B cell (primary cell): ENCODE results near the gene SIRPB2. TPM values are rescaled to one million over a fixed set of nuclear protein-coding genes. Genes with fewer than 3 reads are reported as not detected.

Source experiments
- ATAC-seq: fragments of 200-7000 bp; cut with Tn5 transposase; one replicate; pipeline ENCODE4 v1.10.0; 2021; ENCODE audit warnings: low read depth, mild to moderate bottlenecking, moderate number of reproducible peaks, moderate library complexity
- CTCF ChIA-PET: fragments of 350-600 bp; sonication (Branson Sonifier 250); formaldehyde crosslinking; loops from one replicate; lab custom pipeline; 2021; ENCODE audit warnings: antibody characterized with exemption, inconsistent platforms; lab: Charles Lee
- POLR2A ChIA-PET: fragments of 350-600 bp; sonication (Branson Sonifier 250); formaldehyde crosslinking; loops from one replicate; lab custom pipeline; 2021; ENCODE audit warnings: antibody characterized with exemption; lab: Charles Lee
- DNase-seq: peaks from one replicate; pipeline ENCODE4 v3.0.0; 2013
- H2AFZ ChIP-seq: 2 replicates; pipeline ENCODE4 v1.6.1; 2012; ENCODE audit warnings: mild to moderate bottlenecking, low read depth, low read length; ENCODE audit not compliant: insufficient read depth, poor library complexity, severe bottlenecking
- H3K27ac ChIP-seq, 2 donors: 1 replicate in 1 of 2; 2 replicates in 1 of 2; pipeline ENCODE4 v1.5.1; 2012 to 2013; ENCODE audit warnings: low read length in 2 of 2, mild to moderate bottlenecking in 2 of 2, moderate library complexity in 1 of 2
- H3K27me3 ChIP-seq, 4 experiments: fragments of 200-600 bp in 1 of 4; sonication (generic) in 1 of 4; replicated peaks in 1 of 4; 1 replicate in 2 of 4; 2 replicates in 2 of 4; pipeline versions ENCODE4 v1.6.1 to v1.7.0; 2013 to 2016; ENCODE audit warnings: low read length in 3 of 4, mild to moderate bottlenecking in 2 of 4, mixed read lengths in 1 of 4, moderate library complexity in 1 of 4; ENCODE audit not compliant: insufficient read depth in 4 of 4, control insufficient read depth in 3 of 4; ENCODE audit errors: control extremely low read depth in 1 of 4
- H3K36me3 ChIP-seq, 2 experiments: replicated peaks in 1 of 2; 1 replicate in 1 of 2; 2 replicates in 1 of 2; pipeline versions ENCODE4 v1.6.1 to v1.7.1; 2013; ENCODE audit warnings: low read length in 1 of 2; ENCODE audit not compliant: insufficient read depth in 2 of 2, control insufficient read depth in 1 of 2; ENCODE audit errors: control extremely low read depth in 1 of 2, extremely low read depth in 1 of 2
- H3K4me1 ChIP-seq, 2 donors: fragments of 200-600 bp in 1 of 2; sonication (generic) in 1 of 2; 1 replicate in 1 of 2; 2 replicates in 1 of 2; pipeline versions ENCODE4 v1.5.1 to v1.6.1; 2013 to 2017; ENCODE audit warnings: low read length in 2 of 2; ENCODE audit not compliant: control insufficient read depth in 2 of 2, insufficient read depth in 2 of 2
- H3K4me2 ChIP-seq: replicated peaks from 2 replicates; pipeline ENCODE3; 2012; ENCODE audit warnings: mild to moderate bottlenecking, low read depth, low read length; ENCODE audit not compliant: poor library complexity, severe bottlenecking
- H3K4me3 ChIP-seq, 5 experiments: fragments of 200-600 bp in 1 of 5; sonication (generic) in 1 of 5; 1 replicate in 3 of 5; 2 replicates in 2 of 5; pipeline versions ENCODE4 v1.5.1 to v1.7.0; 2011 to 2016; ENCODE audit warnings: low read length in 4 of 5, mild to moderate bottlenecking in 4 of 5, low read depth in 2 of 5, control low read depth in 1 of 5, moderate library complexity in 1 of 5; ENCODE audit not compliant: insufficient read depth in 1 of 5; ENCODE audit errors: control extremely low read depth in 1 of 5, extremely low read depth in 1 of 5
- H3K79me2 ChIP-seq: fragments of 200-600 bp; sonication (generic); one replicate; pipeline ENCODE4 v1.6.0; 2016; ENCODE audit warnings: low read length; ENCODE audit not compliant: control insufficient read depth, insufficient read depth
- H3K9ac ChIP-seq: fragments of 200-600 bp; sonication (generic); 2 replicates; pipeline ENCODE4 v1.6.1; 2017; ENCODE audit warnings: mild to moderate bottlenecking, low read length, moderate library complexity
- H3K9me3 ChIP-seq, 3 donors: one replicate each; pipeline versions ENCODE4 v1.6.1 to v1.7.1; 2013; ENCODE audit warnings: low read length in 2 of 3; ENCODE audit not compliant: control insufficient read depth in 2 of 3, insufficient read depth in 1 of 3; ENCODE audit errors: control extremely low read depth in 1 of 3
- H4K20me1 ChIP-seq: 2 replicates; pipeline ENCODE4 v1.6.0; 2012; ENCODE audit warnings: mild to moderate bottlenecking, low read length; ENCODE audit not compliant: insufficient read depth, control insufficient read depth, poor library complexity, severe bottlenecking
- H3K27ac Mint-ChIP-seq: one replicate; pipeline ENCODE4 v1.8.0; 2021; ENCODE audit warnings: mixed read lengths
- H3K27me3 Mint-ChIP-seq: one replicate; pipeline ENCODE4 v1.8.0; 2021; ENCODE audit warnings: mixed read lengths
- H3K4me1 Mint-ChIP-seq: one replicate; pipeline ENCODE4 v1.8.0; 2021; ENCODE audit warnings: mixed read lengths
- H3K4me3 Mint-ChIP-seq: one replicate; pipeline ENCODE4 v1.8.0; 2021; ENCODE audit warnings: mixed read lengths
- H3K9me3 Mint-ChIP-seq: one replicate; pipeline ENCODE4 v1.8.0; 2022; ENCODE audit warnings: mixed read lengths; ENCODE audit not compliant: insufficient read depth
- CTCF ChIP-seq: fragments of 200-600 bp; IDR thresholded peaks from one replicate; pipeline ENCODE4 v1.8.0; 2022; ENCODE audit warnings: antibody characterized with exemption, mild to moderate bottlenecking
- EZH2 ChIP-seq: IDR thresholded peaks from 2 replicates; pipeline ENCODE4 v1.6.1; 2012; ENCODE audit warnings: borderline replicate concordance, low read depth, mild to moderate bottlenecking, moderate library complexity, low read length; ENCODE audit not compliant: insufficient read depth, poor library complexity, severe bottlenecking
- WGBS: methylation state at CpG from one replicate; pipeline ENCODE4 v1.1.5; 2013; ENCODE audit warnings: missing lambda C conversion rate; ENCODE audit not compliant: insufficient coverage; 5-methylcytosine and 5-hydroxymethylcytosine counted together
- intact Hi-C: fragments of 100-400 bp; cut with micrococcal nuclease; formaldehyde crosslinking; loops from one replicate; pipeline ENCODE4 v1.10.0; 2022
- polyA plus RNA-seq: library from polyadenylated mRNA; depleted of rRNA; stranded (reverse); fragments of >200 nt; gene quantifications from 2 replicates; pipeline ENCODE4 v1.2.3, GENCODE V29; 2012
- total RNA-seq, 2 donors: library from RNA; stranded (reverse); fragments of 120-200 nt in 1 of 2; gene quantifications; 1 replicate in 1 of 2; 2 replicates in 1 of 2; pipeline versions ENCODE4 v1.2.3 to v1.2.4, GENCODE V29; 2013 to 2022

Gene SIRPB2
- total and polyA plus RNA-seq, 2 donors (not counting 1 experiment from before 2014, with no cell fraction given): 0.51 TPM; not detected in 1

GRCh38 chr20:1443085-1443484, 48.1 kb downstream of the SIRPB2 start:
- H3K36me3 ChIP-seq: peaks cover 1 to 71% of the 10 kb centered on the region in 2 experiments
- H3K4me3 Mint-ChIP-seq: no peak overlapping the region
- intact Hi-C loops: no loop called here
- no peaks in the 10 kb centered on the region for H3K27me3 ChIP-seq
- CTCF ChIA-PET: interaction anchor here (0.9 to 3.1 kb wide), 2 partner anchors 12 to 60 kb away, joined by 3 to 15 read pairs; no protein-coding TSS in a partner anchor
- no peak overlapping the region for H3K27ac Mint-ChIP-seq
- DNase-seq: no peak
- no peak for TF ChIP-seq CTCF
- TF ChIP-seq EZH2: no peak
- no peak overlapping the region for H3K4me3 ChIP-seq
- 40% methylated on average over 1 of the region's 5 CpGs for WGBS
- no peaks in the 10 kb centered on the region for H3K4me1 ChIP-seq
- H3K9me3 ChIP-seq: no peaks in the 10 kb centered on the region
- no peak overlapping the region for H3K27ac ChIP-seq
- no peak overlapping the region for H3K4me2 ChIP-seq
- H3K4me1 Mint-ChIP-seq: peaks cover 3% of the 10 kb centered on the region
- no peak overlapping the region for H2AFZ ChIP-seq
- no peaks in the 10 kb centered on the region for H3K27me3 Mint-ChIP-seq
- ATAC-seq: no peak
- POLR2A ChIA-PET: no interaction called here
- H4K20me1 ChIP-seq: no peaks in the 10 kb centered on the region
- no peak overlapping the region for H3K9ac ChIP-seq
- H3K9me3 Mint-ChIP-seq: no peaks in the 10 kb centered on the region
- H3K79me2 ChIP-seq: no peaks in the 10 kb centered on the region

GRCh38 chr20:1442304-1442703, 48.9 kb downstream of the SIRPB2 start:
- no peak overlapping the region for H3K4me3 ChIP-seq
- Mint-ChIP-seq H3K27ac (no peak overlapping the region), H3K9me3 (no peaks in the 10 kb centered on the region), H3K4me3 (no peak overlapping the region), H3K4me1 (peaks cover 7% of the 10 kb centered on the region), H3K27me3 (no peaks in the 10 kb centered on the region)
- no peaks in the 10 kb centered on the region for H3K79me2 ChIP-seq
- no peak for TF ChIP-seq EZH2
- TF ChIP-seq CTCF: no peak
- H3K4me2 ChIP-seq: no peak overlapping the region
- H3K27ac ChIP-seq: no peak overlapping the region
- intact Hi-C loops: no loop called here
- no peak for DNase-seq
- CTCF ChIA-PET: interaction anchor here (3.1 kb wide), 1 partner anchor 61 kb away, joined by 15 read pairs; no protein-coding TSS in a partner anchor
- no peak overlapping the region for H2AFZ ChIP-seq
- no CpG with 5 or more reads among the region's 2 CpGs for WGBS
- H3K4me1 ChIP-seq: peaks cover 0 to 3% of the 10 kb centered on the region in 2 donors
- H3K9me3 ChIP-seq: no peaks in the 10 kb centered on the region
- H4K20me1 ChIP-seq: no peaks in the 10 kb centered on the region
- no peak overlapping the region for H3K9ac ChIP-seq
- no peaks in the 10 kb centered on the region for H3K27me3 ChIP-seq
- POLR2A ChIA-PET: no interaction called here
- no peak for ATAC-seq
- peaks cover 0 to 63% of the 10 kb centered on the region in 2 experiments for H3K36me3 ChIP-seq
